Kidney (tissue), 14 donors: Measurements from ENCODE around the gene FAAP100. TPM values are rescaled to one million over a fixed set of nuclear protein-coding genes. Genes with fewer than 3 reads are reported as not detected.
A peak's percentile ranks its signal among the peaks of the same experiment; 100 is the strongest.
"Not testable (repeated sequence)": the region's sequence is repeated elsewhere in the genome, so short reads cannot be mapped to it uniquely, and the experiment has no call there.

ENCODE experiments used
- DNase-seq, 5 donors: peaks; one replicate each; pipeline ENCODE4 v3.0.0-alpha.2; 2013 to 2020
- FAIRE-seq: peaks from 2 replicates; lab custom pipeline; 2012; peaks lifted over from hg19 to GRCh38; lab: Jason Lieb, UNC
- H3K27ac ChIP-seq, 2 donors: one replicate each; pipeline ENCODE4 v1.7.0; 2013; ENCODE audit warnings: low read depth in 2 of 2, low read length in 2 of 2, inconsistent platforms in 1 of 2
- H3K27me3 ChIP-seq: one replicate; pipeline ENCODE4 v1.7.1; 2013; ENCODE audit warnings: low read length, inconsistent platforms; ENCODE audit not compliant: control insufficient read depth, insufficient read depth
- H3K36me3 ChIP-seq, 3 donors: one replicate each; pipeline versions ENCODE4 v1.7.0 to v1.7.1; 2013; ENCODE audit warnings: low read length in 3 of 3, control low read depth in 1 of 3, inconsistent platforms in 1 of 3; ENCODE audit not compliant: insufficient read depth in 3 of 3, control insufficient read depth in 2 of 3
- H3K4me1 ChIP-seq, 3 donors: one replicate each; pipeline versions ENCODE4 v1.7.0 to v1.7.1; 2013; ENCODE audit warnings: low read length in 3 of 3, inconsistent platforms in 1 of 3, low read depth in 1 of 3; ENCODE audit not compliant: control insufficient read depth in 2 of 3, insufficient read depth in 2 of 3
- H3K4me3 ChIP-seq, 3 donors: one replicate each; pipeline versions ENCODE4 v1.7.0 to v1.8.1; 2013; ENCODE audit warnings: low read length in 3 of 3, control low read depth in 1 of 3, inconsistent platforms in 1 of 3
- H3K9ac ChIP-seq, 3 donors: one replicate each; pipeline versions ENCODE4 v1.7.0 to v1.7.1; 2013; ENCODE audit warnings: low read length in 3 of 3, control low read depth in 1 of 3, inconsistent platforms in 1 of 3
- H3K9me3 ChIP-seq, 3 donors: one replicate each; pipeline versions ENCODE4 v1.7.0 to v1.7.1; 2013; ENCODE audit warnings: low read length in 3 of 3, control low read depth in 1 of 3, inconsistent platforms in 1 of 3; ENCODE audit not compliant: control insufficient read depth in 2 of 3, insufficient read depth in 1 of 3
- intact Hi-C: fragments of 100-400 bp; cut with DNase I; formaldehyde crosslinking; loops from one replicate; pipeline ENCODE4 v1.11.1; 2022
- polyA plus RNA-seq: library from polyadenylated mRNA; stranded (reverse); fragments of 350-450 nt; fragmentation: Illumina TruSeq; extraction: RNeasy Lipid Tissue Mini Kit (QIAGEN cat#74804); gene quantifications from one replicate; pipeline ENCODE4 v1.2.3, GENCODE V29; 2014; ENCODE audit warnings: low read depth, low replicate concordance; ENCODE audit not compliant: insufficient read depth
- total RNA-seq: library from RNA; stranded (reverse); fragmentation: NEBNext Ultra II Directional; extraction: Animal tissue kit (Norgen Biotek cat#: 25700); gene quantifications from one replicate; pipeline ENCODE4 v1.2.1, GENCODE V29; 2021
- TF ChIP-seq, protein P1 (sequence below): IDR thresholded peaks from 3 replicates; pipeline ENCODE4 v1.5.1; 2012; ENCODE audit warnings: mild to moderate bottlenecking, moderate library complexity, borderline replicate concordance; ENCODE audit not compliant: insufficient read depth; ENCODE audit errors: extremely low read depth
- donor health status: control.
- donor health status: control.
- donor health status: control.
- donor health status: control.
- donor health status: control.
- donor health status: DM: yes; HTN: yes; CAD: no.
- donor health status: Normal renal cell carcinoma (clear cell type).

Gene FAAP100
- total and polyA plus RNA-seq, 2 donors from 2014 or later = 13.2 to 28.6 TPM

DNA sequence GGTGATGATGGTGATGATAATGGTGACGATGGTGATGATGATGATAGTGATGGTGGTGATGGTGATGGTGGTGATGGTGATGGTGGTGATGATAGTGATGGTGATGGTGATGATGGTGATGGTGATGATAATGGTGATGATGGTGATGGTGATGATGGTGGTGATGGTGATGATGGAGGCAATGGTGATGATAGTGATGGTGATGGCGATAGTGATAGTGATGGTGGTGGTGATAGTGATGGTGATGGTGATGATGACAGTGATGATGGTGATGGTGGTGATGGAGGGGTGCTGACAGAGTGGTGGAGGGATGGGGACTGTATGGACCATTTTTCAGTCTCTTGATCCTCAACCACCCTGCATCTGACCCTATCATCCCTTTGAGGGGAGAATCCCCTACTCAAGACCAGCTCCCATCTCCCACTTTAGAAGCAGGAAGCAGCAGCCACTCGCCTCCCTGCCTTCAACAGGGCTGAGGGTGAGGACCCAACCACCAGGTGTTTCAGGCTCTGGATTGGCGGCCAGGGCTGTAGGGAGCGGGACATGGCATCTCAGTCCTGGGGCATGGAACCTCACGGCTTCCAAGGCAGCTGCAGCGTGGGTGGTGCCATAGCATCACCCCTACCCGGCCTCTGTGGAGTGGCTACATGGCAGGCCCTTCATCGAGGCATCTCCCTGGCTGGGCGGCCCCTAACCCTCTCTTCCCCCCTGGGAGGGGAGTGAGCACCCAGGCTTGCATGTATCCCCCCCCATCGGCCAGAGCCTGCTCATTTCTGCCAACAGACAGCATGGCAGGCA lies 19.5 kb downstream of the FAAP100 start:
- Histone ChIP-seq H3K9me3 (no peaks in the 10 kb centered on the region), H3K4me3 (peak overlapping the region in 1 of 3 donors; percentile 16), H3K27me3 (peaks cover 9% of the 10 kb centered on the region), H3K4me1 (peaks cover 0 to 16% (median 0%) of the 10 kb centered on the region in 3 donors), H3K9ac (no peak overlapping the region), H3K36me3 (no peaks in the 10 kb centered on the region), H3K27ac (no peak overlapping the region)
- intact Hi-C loops = no loop called here
- DNase-seq = no peak
- TF ChIP-seq, protein P1, sequence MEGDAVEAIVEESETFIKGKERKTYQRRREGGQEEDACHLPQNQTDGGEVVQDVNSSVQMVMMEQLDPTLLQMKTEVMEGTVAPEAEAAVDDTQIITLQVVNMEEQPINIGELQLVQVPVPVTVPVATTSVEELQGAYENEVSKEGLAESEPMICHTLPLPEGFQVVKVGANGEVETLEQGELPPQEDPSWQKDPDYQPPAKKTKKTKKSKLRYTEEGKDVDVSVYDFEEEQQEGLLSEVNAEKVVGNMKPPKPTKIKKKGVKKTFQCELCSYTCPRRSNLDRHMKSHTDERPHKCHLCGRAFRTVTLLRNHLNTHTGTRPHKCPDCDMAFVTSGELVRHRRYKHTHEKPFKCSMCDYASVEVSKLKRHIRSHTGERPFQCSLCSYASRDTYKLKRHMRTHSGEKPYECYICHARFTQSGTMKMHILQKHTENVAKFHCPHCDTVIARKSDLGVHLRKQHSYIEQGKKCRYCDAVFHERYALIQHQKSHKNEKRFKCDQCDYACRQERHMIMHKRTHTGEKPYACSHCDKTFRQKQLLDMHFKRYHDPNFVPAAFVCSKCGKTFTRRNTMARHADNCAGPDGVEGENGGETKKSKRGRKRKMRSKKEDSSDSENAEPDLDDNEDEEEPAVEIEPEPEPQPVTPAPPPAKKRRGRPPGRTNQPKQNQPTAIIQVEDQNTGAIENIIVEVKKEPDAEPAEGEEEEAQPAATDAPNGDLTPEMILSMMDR = no peak
- FAIRE-seq = no peak

DNA sequence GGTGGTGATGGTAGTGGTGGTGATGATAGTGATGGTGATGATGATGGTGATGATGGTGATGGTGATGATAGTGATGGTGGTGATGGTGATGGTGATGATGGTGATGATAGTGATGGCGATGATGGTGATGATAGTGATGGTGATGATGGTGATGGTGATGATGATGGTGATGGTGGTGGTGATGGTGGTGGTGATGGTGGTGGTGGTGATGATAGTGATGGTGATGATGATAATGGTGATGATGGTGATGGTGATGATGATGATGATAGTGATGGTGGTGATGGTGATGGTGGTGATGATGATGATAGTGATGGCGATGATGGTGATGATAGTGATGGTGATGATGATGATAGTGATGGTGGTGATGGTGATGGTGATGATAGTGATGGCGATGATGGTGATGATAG lies 20.2 kb downstream of the FAAP100 start:
- intact Hi-C loops, H3K9ac ChIP-seq, H3K36me3 ChIP-seq, H3K9me3 ChIP-seq, H3K27ac ChIP-seq, FAIRE-seq, H3K27me3 ChIP-seq, DNase-seq: not testable (repeated sequence)
- Histone ChIP-seq H3K4me3 (peak overlapping the region in 1 of 3 donors; percentile 6), H3K4me1 (peaks cover 0 to 13% (median 0%) of the 10 kb centered on the region in 3 donors)

DNA sequence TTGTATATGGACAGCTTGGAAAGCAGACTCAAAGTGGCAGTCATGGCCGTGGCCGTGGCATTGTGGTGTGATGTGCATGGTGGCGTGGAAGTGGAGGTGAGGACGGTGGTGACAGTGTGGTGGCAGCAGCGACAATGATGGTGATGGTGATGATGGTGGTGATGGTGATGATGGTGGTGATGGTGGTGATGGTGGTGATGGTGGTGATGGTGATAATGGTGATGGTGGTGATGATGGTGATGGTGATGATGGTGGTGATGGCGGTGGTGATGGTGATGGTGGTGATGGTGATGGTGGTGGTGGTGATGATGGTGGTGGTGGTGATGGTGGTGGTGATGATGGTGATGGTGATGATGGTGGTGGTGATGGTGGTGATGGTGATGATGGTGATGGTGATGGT lies 21.1 kb downstream of the FAAP100 start:
- H3K36me3 ChIP-seq, intact Hi-C loops, H3K9ac ChIP-seq, H3K9me3 ChIP-seq, H3K27me3 ChIP-seq, DNase-seq, H3K27ac ChIP-seq, H3K4me3 ChIP-seq, FAIRE-seq: not testable (repeated sequence)
- H3K4me1 ChIP-seq = peaks cover 0 to 13% (median 0%) of the 10 kb centered on the region in 3 donors

DNA sequence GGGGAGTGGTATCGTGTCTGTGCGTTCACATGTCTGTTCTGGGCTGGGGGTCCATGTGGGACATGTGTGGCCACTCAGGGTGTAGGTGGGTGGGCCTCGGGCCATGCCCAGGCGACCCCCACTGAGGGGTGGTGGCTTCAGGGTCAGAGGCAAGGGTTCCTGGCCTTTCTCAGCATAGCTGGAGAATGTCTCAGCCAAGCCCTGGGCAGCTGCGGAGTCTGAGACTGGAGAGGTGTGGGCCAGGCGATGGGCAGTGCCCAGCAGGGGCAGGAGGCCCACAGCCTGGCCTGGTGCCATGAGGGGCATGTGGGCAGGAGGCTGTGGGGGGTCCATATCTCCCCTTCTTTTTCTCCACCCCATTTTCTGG lies 22.7 kb downstream of the FAAP100 start:
- no peak for DNase-seq
- Histone ChIP-seq H3K4me3 (no peak overlapping the region), H3K27me3 (no peaks in the 10 kb centered on the region), H3K4me1 (peaks cover 0 to 13% (median 0%) of the 10 kb centered on the region in 3 donors), H3K9me3 (no peaks in the 10 kb centered on the region), H3K9ac (no peak overlapping the region), H3K27ac (no peak overlapping the region), H3K36me3 (no peaks in the 10 kb centered on the region)
- intact Hi-C loops = no loop called here
- TF ChIP-seq, protein P1 = no peak
- no peak for FAIRE-seq
